NCI-H146 treated with DMSO at 0.1 percent for 48 hours (cell line): ENCODE data around the gene REG3A.

Source experiments
- DNase-seq: peaks from one replicate; lab custom pipeline; 2025; ENCODE audit not compliant: unreplicated experiment; lab: John Stamatoyannopoulos, UW

Gene REG3A

DNA sequence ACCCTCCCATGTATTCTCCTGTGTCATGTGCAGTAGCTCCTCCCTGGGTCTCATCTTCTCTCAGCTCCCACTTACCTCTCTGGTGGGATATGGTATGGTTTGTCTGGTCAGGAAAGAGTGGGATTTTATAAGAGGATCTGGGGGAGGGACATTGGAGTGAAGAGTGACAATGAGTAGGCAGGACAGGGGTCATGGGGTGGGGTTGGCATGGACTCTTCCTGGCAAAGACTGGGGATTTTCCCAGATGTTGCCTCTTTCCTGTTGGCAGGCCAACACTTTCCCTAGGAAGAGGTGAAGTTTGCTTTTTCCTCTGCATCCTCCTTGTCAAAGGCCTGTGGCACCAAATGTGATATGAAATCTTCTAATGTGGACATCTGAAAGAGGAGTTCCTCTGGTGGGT lies at the start of gene REG3A:
Gene REG3A (minus strand): TSS at position 101 of the 400 bp plus-strand sequence. CDS start 348 bp downstream, outside the sequence.
- DNase-seq = no peak

DNA sequence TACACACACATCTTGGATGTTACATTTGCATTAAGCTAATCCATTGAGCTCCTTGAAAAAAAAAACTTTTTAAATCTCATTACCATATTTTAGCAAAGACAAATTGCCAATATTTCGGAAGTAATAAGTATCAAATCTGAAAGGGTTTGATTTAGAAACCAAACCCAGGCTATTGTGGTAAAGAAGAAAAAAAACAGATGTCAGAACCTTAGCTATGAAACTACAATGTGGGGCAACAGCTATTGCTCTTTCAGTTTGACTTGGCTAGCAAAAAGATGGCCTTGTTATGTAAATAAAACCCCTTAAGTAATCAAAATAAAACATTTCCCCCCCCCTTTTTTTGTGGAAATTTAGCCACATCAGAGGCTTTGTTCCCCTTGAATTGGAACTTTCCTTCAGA lies 41.2 kb upstream of the REG3A start:
- no peak for DNase-seq

- DNase-seq = no peak
These were observed 32.3 kb upstream of the REG3A start for GRCh38 chr2:79191816-79192215.

DNA sequence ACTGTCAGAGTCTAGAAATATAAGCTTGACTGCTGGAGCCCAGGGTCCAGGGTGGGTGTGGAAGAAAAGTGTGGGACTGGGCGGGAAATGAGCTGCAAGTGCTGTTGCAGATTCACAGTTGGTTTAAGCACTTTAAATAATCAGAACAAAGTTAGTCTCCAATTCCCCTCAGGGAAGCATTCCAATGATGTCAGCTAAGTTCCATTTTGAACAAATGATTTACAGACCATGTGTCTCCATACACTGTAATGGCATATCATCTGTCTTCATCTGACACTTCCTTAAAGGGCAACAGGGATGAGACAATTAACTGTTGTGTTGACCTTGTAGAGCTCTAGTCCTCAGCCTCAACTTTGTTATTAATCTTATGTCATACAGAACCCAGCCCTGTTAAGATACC lies 31.5 kb upstream of the REG3A start:
- DNase-seq = no peak

GRCh38 chr2:79189465-79189864 lies 29.9 kb upstream of the REG3A start:
- no peak for DNase-seq

DNA sequence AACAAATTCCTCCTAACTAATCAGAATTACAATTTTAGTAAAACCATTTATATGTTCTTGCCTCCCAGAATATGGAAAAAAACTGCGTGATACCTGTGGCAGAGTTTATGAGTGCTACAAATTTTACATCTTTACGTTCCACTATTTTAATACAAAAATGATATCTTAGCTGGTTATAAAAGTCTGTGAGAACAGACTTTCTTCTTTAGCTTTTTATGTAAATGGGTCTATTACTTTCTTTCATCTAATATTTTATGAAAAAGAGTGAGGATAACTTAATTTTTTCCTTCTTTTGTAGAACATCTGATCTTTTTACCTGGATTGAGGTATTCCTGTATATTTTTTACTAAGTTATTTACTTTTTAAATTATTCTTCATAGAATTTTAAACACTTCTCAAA lies 22.1 kb upstream of the REG3A start:
- no peak for DNase-seq

DNA sequence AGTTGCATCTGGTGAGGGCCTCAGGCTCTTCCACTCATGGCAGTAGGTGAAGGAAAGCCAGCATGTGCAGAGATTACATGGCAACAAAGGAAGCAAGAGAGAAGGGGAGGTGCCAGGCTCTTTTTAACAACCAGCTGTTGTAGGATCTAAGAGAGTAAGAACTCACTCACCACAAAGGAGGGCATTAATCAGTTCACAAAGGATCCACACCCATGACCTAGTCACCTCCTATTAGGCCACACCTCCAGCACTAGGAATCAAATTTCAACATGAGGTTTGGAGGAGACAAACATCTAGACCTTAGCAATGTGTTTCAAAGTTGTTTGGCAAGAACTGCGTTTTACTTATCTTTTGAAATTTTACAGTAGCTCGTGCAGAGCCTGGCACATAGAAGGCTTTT lies 20.5 kb upstream of the REG3A start:
- no peak for DNase-seq

GRCh38 chr2:79179036-79179435 lies 19.5 kb upstream of the REG3A start:
- DNase-seq = no peak

DNA sequence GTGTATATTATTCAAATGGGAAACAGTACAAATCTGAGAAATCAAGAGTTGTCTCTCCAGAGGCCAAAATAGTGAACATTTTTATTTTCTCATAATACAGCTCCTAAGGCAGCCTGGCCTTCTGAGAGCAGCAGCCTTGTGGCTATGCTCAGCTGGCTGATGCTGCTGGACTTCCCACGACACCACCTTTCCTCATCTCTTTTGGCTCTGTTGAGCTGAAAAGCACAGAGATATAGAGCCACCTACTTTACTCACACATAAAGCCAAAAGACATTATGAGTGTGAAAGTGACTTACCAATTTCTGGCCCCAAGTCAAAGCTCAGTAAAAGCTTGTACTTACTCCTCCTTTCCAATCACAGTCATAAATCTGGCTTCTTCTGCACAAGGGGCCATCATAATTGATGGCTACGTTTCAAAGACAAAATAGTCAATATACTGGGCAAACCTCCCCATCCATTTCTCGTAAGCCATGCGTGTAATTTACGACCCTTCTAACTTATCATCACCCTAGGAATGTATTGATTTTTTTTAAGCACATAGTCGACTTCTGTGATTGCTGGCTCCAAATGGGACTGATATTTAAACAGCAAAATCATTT lies 18.6 kb upstream of the REG3A start:
- no peak for DNase-seq

- DNase-seq = no peak
These were observed 11.9 kb upstream of the REG3A start for GRCh38 chr2:79171348-79171958.

GRCh38 chr2:79162801-79163200 lies 3.2 kb upstream of the REG3A start:
- DNase-seq = no peak

DNA sequence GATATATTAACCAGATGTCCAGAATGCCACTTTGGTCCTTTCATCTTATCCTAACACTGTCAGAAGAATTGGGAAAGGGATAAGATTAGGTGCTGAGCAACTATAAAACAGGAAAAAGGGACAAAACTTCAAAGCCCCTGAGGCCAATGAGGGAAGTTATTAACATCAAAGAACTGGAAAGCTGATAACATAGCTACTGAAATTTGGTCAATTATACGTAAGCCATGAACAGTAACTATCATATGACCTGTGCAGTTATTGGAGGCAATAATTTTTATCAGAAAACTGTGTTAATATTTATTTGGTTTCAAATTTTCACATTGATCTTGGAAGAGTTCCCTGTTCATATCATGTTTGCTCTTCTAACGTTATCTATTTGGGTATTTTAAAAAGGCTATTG lies 2.6 kb upstream of the REG3A start:
- DNase-seq = no peak

- no peak for DNase-seq
These were observed 523 bp downstream of the REG3A start for GRCh38 chr2:79159030-79159429.

DNA sequence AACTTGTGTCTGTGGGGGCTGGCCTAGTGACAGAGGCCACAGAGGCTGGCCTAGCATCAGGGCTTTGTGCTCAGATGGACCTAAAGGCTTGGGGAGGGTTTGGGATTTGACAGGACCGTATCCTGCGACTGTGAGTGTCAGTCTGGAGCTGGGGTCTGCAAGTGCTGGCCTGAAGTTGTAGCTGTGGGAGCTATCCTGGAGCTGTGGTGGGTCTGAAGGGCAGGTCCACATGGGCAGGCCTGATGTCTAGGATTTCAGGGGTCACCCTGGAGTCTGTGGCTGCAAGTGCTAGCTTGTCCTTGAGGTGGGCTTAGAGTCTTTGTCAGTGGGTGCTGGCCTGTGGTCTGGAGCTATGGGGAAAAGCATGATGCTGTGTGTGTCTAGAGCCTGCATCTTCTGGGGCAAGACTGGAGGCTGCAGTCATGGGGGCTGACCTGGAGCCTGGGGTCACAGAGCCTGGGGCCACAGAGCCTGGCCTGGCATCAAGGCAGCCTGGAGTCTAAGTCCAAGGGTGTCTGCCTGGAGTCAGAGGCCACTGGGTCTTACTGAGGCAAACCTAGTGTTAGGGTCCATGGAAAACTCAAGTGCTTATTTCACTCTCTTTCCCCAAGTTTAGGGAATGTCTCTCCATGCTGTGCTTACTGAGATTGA lies 3.6 kb downstream of the REG3A start:
- no peak for DNase-seq

- no peak for DNase-seq
These were observed 20.1 kb downstream of the REG3A start for GRCh38 chr2:79139423-79139822.

GRCh38 chr2:79138385-79138784 lies 21.2 kb downstream of the REG3A start:
- no peak for DNase-seq

- no peak for DNase-seq
These were observed 27.9 kb downstream of the REG3A start for GRCh38 chr2:79131687-79132086.

DNA sequence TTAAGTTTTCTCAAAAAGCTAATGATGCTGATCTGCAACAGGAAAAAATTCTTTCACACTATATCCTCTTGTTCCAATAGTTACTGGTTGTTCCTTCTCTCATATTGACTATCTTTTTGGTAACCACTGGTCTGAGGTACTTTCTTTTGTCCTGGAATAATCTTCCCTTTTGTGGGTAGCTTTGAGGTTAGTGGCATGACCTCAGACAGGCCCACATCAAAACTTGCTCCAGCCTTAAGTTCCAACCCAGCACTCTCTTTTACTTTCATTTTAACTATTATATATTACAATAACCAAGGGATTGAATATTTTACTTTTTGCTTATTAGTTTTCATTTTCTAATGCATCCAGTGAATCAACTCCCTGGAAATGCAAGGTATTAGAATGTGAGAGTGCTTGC lies 29.7 kb downstream of the REG3A start:
- no peak for DNase-seq

DNA sequence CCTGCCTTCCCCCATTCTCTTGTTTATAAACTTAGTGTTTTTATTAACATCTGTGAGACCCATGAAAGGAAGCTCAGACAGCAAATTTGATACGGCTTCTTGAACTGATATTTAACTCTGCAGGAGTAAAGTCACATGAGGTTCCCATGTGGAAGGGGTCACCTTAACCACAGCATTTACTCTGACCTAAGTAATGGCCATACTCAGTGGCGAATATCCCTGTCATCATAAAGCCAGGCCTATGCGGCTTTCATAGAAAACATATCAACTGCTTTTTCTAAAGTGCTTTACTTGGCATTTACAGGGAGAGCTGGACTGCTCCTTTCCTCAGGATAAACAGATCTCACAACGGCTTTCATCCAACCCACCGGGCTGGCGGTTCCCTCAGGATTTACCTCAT lies 30.3 kb downstream of the REG3A start:
- DNase-seq = no peak

DNA sequence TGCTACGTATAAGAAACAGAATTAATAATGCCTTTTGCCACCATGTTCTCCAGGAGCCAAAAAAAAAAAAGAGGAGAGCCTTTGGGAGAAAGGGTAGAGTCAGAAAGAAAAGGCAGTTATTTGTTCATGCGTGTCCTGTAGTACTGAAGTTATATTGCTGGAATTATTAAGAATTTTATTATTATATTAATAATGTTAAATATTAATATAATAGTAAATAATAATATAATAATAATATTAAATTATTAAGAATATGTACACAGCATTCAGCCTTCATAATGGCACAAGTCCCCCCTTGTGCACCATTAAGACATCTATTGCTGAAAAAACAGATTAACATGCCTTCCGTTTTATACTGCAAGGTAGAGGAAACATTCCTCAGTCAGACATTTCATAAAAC lies 31.1 kb downstream of the REG3A start:
- no peak for DNase-seq

DNA sequence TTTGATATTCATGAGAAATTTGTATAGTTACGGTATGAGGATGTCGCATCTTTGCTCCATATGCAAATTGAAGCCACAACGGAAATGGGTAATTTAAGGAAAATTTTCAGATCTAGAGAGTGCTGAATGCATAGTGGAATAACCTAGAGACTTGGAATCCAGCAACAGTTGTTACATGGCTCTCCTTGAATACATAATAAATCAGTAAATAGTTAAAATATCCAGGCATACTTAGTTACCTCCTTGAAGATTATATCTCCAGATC lies 33.9 kb downstream of the REG3A start:
- DNase-seq = no peak

- no peak for DNase-seq
These were observed 34.4 kb downstream of the REG3A start for GRCh38 chr2:79124907-79125720.
